Spleen (tissue), 11 donors: ENCODE results near the gene ATL3. TPM values are rescaled to one million over a fixed set of nuclear protein-coding genes. Genes with fewer than 3 reads are reported as not detected.
A peak's percentile ranks its signal among the peaks of the same experiment; 100 is the strongest.

Experiments
- DNase-seq: peaks from one replicate; pipeline ENCODE4 v3.0.0-alpha.2; 2020
- H3K27ac ChIP-seq, 8 donors: fragments of 200-600 bp; sonication (generic) in 7 of 8; 1 replicate in 4 of 8; 2 replicates in 4 of 8; pipeline versions ENCODE4 v1.5.0 to v1.8.0; 2016 to 2021; ENCODE audit warnings: inconsistent platforms in 4 of 8, mild to moderate bottlenecking in 4 of 8, moderate library complexity in 1 of 8
- H3K27me3 ChIP-seq, 7 donors: fragments of 200-600 bp; sonication (generic) in 6 of 7; replicated peaks in 1 of 7; 1 replicate in 4 of 7; 2 replicates in 3 of 7; pipeline versions ENCODE4 v1.5.0 to v1.8.0; 2016 to 2021; ENCODE audit warnings: inconsistent platforms in 3 of 7, mild to moderate bottlenecking in 1 of 7
- H3K36me3 ChIP-seq, 6 donors: fragments of 200-600 bp; sonication (generic) in 5 of 6; 1 replicate in 4 of 6; 2 replicates in 2 of 6; pipeline versions ENCODE4 v1.5.0 to v1.8.0; 2016 to 2021; ENCODE audit warnings: inconsistent platforms in 2 of 6
- H3K4me1 ChIP-seq, 6 donors: fragments of 200-600 bp; sonication (generic) in 5 of 6; 1 replicate in 3 of 6; 2 replicates in 3 of 6; pipeline versions ENCODE4 v1.5.0 to v1.8.0; 2016 to 2021; ENCODE audit warnings: inconsistent platforms in 3 of 6
- H3K4me3 ChIP-seq, 8 donors: fragments of 200-600 bp; sonication (generic) in 7 of 8; 1 replicate in 4 of 8; 2 replicates in 4 of 8; pipeline versions ENCODE4 v1.5.0 to v1.8.0; 2016 to 2021; ENCODE audit warnings: inconsistent platforms in 4 of 8, mild to moderate bottlenecking in 4 of 8, moderate library complexity in 2 of 8
- H3K9me3 ChIP-seq, 8 donors: fragments of 200-600 bp; sonication (generic) in 7 of 8; 1 replicate in 4 of 8; 2 replicates in 4 of 8; pipeline versions ENCODE4 v1.5.0 to v1.8.0; 2016 to 2021; ENCODE audit warnings: inconsistent platforms in 4 of 8
- POLR2A ChIP-seq, 3 donors: fragments of 450-650 bp; IDR thresholded peaks; one replicate each; pipeline ENCODE4 v1.5.1; 2017; ENCODE audit warnings: antibody characterized with exemption in 3 of 3, mild to moderate bottlenecking in 1 of 3
- POLR2AphosphoS5 ChIP-seq, 3 donors: sonication (generic); formaldehyde crosslinking; IDR thresholded peaks; one replicate each; pipeline ENCODE4 v1.5.1; 2017; ENCODE audit warnings: antibody characterized with exemption in 3 of 3
- WGBS, 5 donors: extraction: QIAGEN DNeasy Blood & Tissue Kit in 3 of 5; methylation state at CpG; one replicate each; pipeline versions ENCODE4 v1.1.5 to v1.1.7; 2013 to 2018; 5-methylcytosine and 5-hydroxymethylcytosine counted together
- intact Hi-C: fragments of 100-400 bp; cut with DNase I; formaldehyde crosslinking; loops from one replicate; pipeline ENCODE4 v1.15.0; 2023; ENCODE audit warnings: low total_unique reads
- polyA plus RNA-seq, 3 donors: library from polyadenylated mRNA; stranded (reverse); fragments of 200-250 nt; gene quantifications; one replicate each; pipeline ENCODE4 v1.2.1, GENCODE V29; 2013
- total RNA-seq, 7 donors: library from RNA; depleted of rRNA in 3 of 7; stranded (reverse); fragments of >200 nt in 3 of 7; fragmentation: NEBNext Ultra II Directional in 4 of 7; extraction: Animal tissue kit (Norgen Biotek cat#: 25700) in 4 of 7; gene quantifications; one replicate each; pipeline versions ENCODE4 v1.1.0 to v1.2.1, GENCODE V29; 2016 to 2021
- TF ChIP-seq, protein P1 (sequence below), 11 experiments: fragments of 200-600 bp in 7 of 11; fragments of 450-650 bp in 4 of 11; sonication (generic) in 4 of 11; IDR thresholded peaks in 8 of 11; conservative IDR thresholded peaks in 3 of 11; 1 replicate in 7 of 11; 2 replicates in 4 of 11; pipeline versions ENCODE4 v1.4.0 to v1.8.0; 2016 to 2021; ENCODE audit warnings: antibody characterized with exemption in 11 of 11, inconsistent platforms in 4 of 11, mild to moderate bottlenecking in 1 of 11
- donor health status: healthy with polysubstance abuse.
- donor health status: DM: no; HTN: no; CAD: no; lungs with moderate emphysema.
- donor health status: DM: no; HTN: no; CAD: no.
- donor health status: Bipolar disorder and iron deficiency.
- donor health status: healthy.
- donor health status: DM: no; HTN: no; CAD: no.
- donor health status: DM: yes; HTN: yes; CAD: no.

ATL3 gene
- total and polyA plus RNA-seq, 10 donors: 5.7 to 58.5 (median 44.7) TPM

DNA sequence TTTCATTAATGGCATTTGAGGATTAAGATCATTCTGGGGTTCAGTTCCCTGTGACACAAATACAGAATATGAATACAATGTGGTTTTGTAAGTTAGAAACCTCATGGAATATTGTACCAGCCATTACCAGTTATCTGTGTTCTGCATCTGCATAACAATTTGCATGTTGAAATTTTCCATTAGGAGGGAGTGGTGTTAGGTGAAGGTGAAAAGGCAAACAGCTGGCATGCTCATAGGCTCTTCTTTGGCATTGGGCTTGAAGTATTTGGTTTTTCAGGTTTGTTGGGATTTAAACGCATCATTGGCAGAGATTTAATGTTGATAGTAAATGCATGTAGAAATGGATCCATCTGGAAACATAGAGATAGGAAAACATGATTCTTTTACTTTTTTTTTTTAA, 28.7 kb upstream of the ATL3 start:
- no peak overlapping the region for H3K27ac ChIP-seq
- peaks cover 0 to 23% (median 1%) of the 10 kb centered on the region in 6 donors for H3K4me1 ChIP-seq
- DNase-seq: no peak
- TF ChIP-seq POLR2AphosphoS5 (IDR thresholded peaks at IDR 0.05) (no peak), POLR2A (IDR thresholded peaks at IDR 0.05) (no peak)
- TF ChIP-seq, protein P1, sequence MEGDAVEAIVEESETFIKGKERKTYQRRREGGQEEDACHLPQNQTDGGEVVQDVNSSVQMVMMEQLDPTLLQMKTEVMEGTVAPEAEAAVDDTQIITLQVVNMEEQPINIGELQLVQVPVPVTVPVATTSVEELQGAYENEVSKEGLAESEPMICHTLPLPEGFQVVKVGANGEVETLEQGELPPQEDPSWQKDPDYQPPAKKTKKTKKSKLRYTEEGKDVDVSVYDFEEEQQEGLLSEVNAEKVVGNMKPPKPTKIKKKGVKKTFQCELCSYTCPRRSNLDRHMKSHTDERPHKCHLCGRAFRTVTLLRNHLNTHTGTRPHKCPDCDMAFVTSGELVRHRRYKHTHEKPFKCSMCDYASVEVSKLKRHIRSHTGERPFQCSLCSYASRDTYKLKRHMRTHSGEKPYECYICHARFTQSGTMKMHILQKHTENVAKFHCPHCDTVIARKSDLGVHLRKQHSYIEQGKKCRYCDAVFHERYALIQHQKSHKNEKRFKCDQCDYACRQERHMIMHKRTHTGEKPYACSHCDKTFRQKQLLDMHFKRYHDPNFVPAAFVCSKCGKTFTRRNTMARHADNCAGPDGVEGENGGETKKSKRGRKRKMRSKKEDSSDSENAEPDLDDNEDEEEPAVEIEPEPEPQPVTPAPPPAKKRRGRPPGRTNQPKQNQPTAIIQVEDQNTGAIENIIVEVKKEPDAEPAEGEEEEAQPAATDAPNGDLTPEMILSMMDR (IDR thresholded peaks at IDR 0.05 in 8 of 11, conservative IDR thresholded peaks at IDR 0.05 in 3 of 11): no peak
- intact Hi-C loops: no loop called here
- no peaks in the 10 kb centered on the region for H3K27me3 ChIP-seq
- no peak overlapping the region for H3K4me3 ChIP-seq
- H3K36me3 ChIP-seq: peaks cover 0 to 6% (median 0%) of the 10 kb centered on the region in 6 donors
- H3K9me3 ChIP-seq: no peaks in the 10 kb centered on the region
- WGBS, 5 donors: 94 to 100% (median 96%) methylated on average over 1 of the region's 1 CpG

DNA sequence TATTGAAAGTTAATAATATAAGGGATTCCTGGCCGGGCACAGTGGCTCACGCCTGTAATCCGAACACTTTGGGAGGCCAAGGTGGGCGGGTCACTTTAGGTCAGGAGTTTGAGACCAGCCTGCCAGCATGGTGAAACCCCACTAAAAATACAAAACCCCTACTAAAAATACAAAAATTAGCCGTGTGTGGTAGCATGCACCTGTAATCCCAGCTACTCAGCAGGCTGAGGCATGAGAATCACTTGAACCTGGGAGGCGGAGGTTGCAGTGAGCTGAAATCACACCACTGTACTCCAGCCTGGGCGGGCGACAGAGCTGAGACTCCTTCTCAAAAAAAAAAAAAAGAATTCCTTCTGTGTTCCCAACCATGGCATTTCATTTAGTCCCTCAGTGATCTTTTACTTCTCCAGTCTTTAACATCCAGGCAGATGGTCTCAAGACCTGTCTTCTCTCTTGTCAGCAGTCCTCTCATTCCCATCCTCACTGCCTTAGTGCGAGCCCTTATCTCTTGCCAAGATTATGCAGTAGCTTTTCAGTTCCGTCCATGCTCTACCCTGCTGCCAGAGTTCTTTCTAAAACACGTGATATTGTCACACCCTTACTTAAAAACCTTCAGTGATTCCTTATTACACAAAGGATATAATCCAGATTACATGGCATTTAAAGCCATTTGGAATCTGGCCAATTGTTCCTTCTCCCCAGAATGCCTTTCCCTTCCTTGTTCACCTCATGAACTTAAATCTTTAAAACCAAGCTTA, 28.0 kb upstream of the ATL3 start:
- TF ChIP-seq POLR2A (IDR thresholded peaks at IDR 0.05) (no peak), POLR2AphosphoS5 (IDR thresholded peaks at IDR 0.05) (no peak)
- TF ChIP-seq, protein P1 (IDR thresholded peaks at IDR 0.05 in 8 of 11, conservative IDR thresholded peaks at IDR 0.05 in 3 of 11): no peak
- H3K27me3 ChIP-seq: no peaks in the 10 kb centered on the region
- H3K9me3 ChIP-seq: no peaks in the 10 kb centered on the region
- no peak overlapping the region for H3K4me3 ChIP-seq
- 76 to 91% (median 88%) methylated on average over 11 of the region's 11 CpGs for WGBS, 5 donors
- H3K4me1 ChIP-seq: peaks cover 0 to 23% (median 1%) of the 10 kb centered on the region in 6 donors
- no peak for DNase-seq
- no peak overlapping the region for H3K27ac ChIP-seq
- intact Hi-C loops: no loop called here
- peaks cover 0 to 6% (median 0%) of the 10 kb centered on the region in 6 donors for H3K36me3 ChIP-seq

DNA sequence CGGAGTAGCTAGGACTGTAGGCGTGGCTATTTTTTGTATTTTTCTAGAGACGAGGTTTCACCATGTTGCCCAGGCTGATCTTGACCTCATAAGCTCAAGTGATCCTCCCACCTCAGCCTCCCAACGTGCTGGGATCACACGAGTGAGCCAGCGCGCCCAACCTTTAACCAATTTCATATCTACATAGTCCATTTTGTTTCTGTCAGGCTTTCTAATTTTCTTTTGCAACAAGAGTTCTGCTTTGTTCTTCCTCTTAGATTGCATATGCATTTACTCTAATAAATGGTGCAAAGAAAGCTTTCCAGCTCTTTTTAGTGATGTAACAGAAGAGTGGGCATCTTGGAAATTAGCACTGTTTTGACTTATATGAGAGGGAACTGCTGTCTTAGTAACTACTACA, 23.4 kb upstream of the ATL3 start:
- H3K27ac ChIP-seq: peak overlapping the region in 4 of 8 donors; percentile 26 to 58 (median 34)
- H3K36me3 ChIP-seq: peaks cover 0 to 5% (median 0%) of the 10 kb centered on the region in 6 donors
- no peak overlapping the region for H3K4me3 ChIP-seq
- intact Hi-C loops: no loop called here
- H3K9me3 ChIP-seq: no peaks in the 10 kb centered on the region
- no peaks in the 10 kb centered on the region for H3K27me3 ChIP-seq
- peaks cover 0 to 50% (median 2%) of the 10 kb centered on the region in 6 donors for H3K4me1 ChIP-seq
- no peak for DNase-seq
- WGBS, 5 donors: 73 to 84% (median 83%) methylated on average over 7 of the region's 7 CpGs
- TF ChIP-seq POLR2A (IDR thresholded peaks at IDR 0.05): no peak
- no peak for TF ChIP-seq POLR2AphosphoS5 (IDR thresholded peaks at IDR 0.05)
- TF ChIP-seq, protein P1 (IDR thresholded peaks at IDR 0.05 in 8 of 11, conservative IDR thresholded peaks at IDR 0.05 in 3 of 11): no peak

DNA sequence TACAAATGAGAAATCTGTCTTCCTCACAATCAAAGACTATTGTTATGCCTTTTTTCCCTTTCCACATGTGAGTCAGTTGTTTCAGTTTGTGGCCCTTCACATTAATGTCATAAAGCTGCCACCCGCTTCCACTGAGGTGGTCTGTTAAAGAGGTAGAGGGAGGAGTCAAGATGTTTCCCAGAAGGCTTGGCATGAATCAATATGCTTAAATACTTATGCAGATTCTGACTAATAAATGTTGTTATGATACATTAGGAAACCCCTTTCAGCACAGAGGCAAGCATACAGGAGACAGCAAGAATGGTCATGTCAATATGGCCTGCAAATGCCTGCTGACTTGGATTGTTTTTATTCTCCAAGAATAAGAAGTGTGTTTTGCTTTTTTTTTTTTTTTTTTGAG, 16.7 kb upstream of the ATL3 start:
- TF ChIP-seq, protein P1 (IDR thresholded peaks at IDR 0.05 in 8 of 11, conservative IDR thresholded peaks at IDR 0.05 in 3 of 11): no peak
- no peak for TF ChIP-seq POLR2A (IDR thresholded peaks at IDR 0.05)
- no peak for TF ChIP-seq POLR2AphosphoS5 (IDR thresholded peaks at IDR 0.05)
- H3K9me3 ChIP-seq: no peaks in the 10 kb centered on the region
- H3K36me3 ChIP-seq: no peaks in the 10 kb centered on the region
- H3K4me3 ChIP-seq: no peak overlapping the region
- 74 to 96% (median 80%) methylated on average over 1 of the region's 1 CpG for WGBS, 5 donors
- DNase-seq: no peak
- intact Hi-C loops: no loop called here
- no peak overlapping the region for H3K27ac ChIP-seq
- H3K27me3 ChIP-seq: no peaks in the 10 kb centered on the region
- H3K4me1 ChIP-seq: peaks cover 2 to 90% (median 25%) of the 10 kb centered on the region in 6 donors
